GM12878 (cell line): ENCODE results near the gene AP4E1. TPM values are rescaled to one million over a fixed set of nuclear protein-coding genes. Genes with fewer than 3 reads are reported as not detected.

Experiments
- NRF1 ChIP-seq: conservative IDR thresholded peaks from 2 replicates; pipeline ENCODE4 v1.6.1; 2011; ENCODE audit warnings: mild to moderate bottlenecking, low read depth, low read length, improper control_type of control experiment
- polyA plus RNA-seq, 11 experiments: library from polyadenylated mRNA; depleted of rRNA in 4 of 11; unstranded in 6 of 11; stranded (reverse) in 5 of 11; fragments of >200 nt; fragmentation: Nextera tagmentation in 4 of 11; fragmentation: Illumina TruSeq in 1 of 11; extraction: Ambion mirVana in 4 of 11; extraction: Trizol in 1 of 11; gene quantifications; 1 replicate in 1 of 11; 2 replicates in 10 of 11; pipeline versions ENCODE4 v1.2.1 to v1.2.3, GENCODE V29; 2011 to 2016; ENCODE audit warnings: inconsistent platforms in 2 of 11, missing spikeins in 2 of 11, low read depth in 1 of 11
- total RNA-seq, 4 experiments: library from RNA; depleted of rRNA in 3 of 4; stranded (reverse); fragments of >200 nt in 3 of 4; fragmentation: Illumina TruSeq in 1 of 4; extraction: Trizol in 1 of 4; gene quantifications; 2 replicates each; pipeline versions ENCODE4 v1.2.1 to v1.2.3, GENCODE V29; 2013 to 2021
- TF ChIP-seq, protein P1 (sequence below): fragments of 150-350 bp; IDR thresholded peaks from 2 replicates; pipeline ENCODE4 v1.6.1; 2016; ENCODE audit warnings: low read depth, low read length
- TF ChIP-seq, protein P2 (sequence below): IDR thresholded peaks from 2 replicates; pipeline ENCODE4 v1.6.1; 2012; ENCODE audit warnings: low read length, inconsistent platforms
- TF ChIP-seq, protein P3 (sequence below): IDR thresholded peaks from 2 replicates; pipeline ENCODE4 v1.6.1; 2011; ENCODE audit warnings: borderline replicate concordance, low read depth, mild to moderate bottlenecking, moderate library complexity, mixed read lengths, low read length; ENCODE audit not compliant: insufficient read depth; ENCODE audit errors: extremely low read length
- TF ChIP-seq, protein P4 (sequence below): fragments of 450-650 bp; IDR thresholded peaks from 2 replicates; pipeline ENCODE4 v1.6.1; 2016; ENCODE audit warnings: mild to moderate bottlenecking

Gene AP4E1
- total and polyA plus RNA-seq, 10 of the 15 experiments (the other 5 are each of a cell fraction or from before 2014, with no cell fraction given): 1.2 to 11.4 (median 6.7) TPM

DNA sequence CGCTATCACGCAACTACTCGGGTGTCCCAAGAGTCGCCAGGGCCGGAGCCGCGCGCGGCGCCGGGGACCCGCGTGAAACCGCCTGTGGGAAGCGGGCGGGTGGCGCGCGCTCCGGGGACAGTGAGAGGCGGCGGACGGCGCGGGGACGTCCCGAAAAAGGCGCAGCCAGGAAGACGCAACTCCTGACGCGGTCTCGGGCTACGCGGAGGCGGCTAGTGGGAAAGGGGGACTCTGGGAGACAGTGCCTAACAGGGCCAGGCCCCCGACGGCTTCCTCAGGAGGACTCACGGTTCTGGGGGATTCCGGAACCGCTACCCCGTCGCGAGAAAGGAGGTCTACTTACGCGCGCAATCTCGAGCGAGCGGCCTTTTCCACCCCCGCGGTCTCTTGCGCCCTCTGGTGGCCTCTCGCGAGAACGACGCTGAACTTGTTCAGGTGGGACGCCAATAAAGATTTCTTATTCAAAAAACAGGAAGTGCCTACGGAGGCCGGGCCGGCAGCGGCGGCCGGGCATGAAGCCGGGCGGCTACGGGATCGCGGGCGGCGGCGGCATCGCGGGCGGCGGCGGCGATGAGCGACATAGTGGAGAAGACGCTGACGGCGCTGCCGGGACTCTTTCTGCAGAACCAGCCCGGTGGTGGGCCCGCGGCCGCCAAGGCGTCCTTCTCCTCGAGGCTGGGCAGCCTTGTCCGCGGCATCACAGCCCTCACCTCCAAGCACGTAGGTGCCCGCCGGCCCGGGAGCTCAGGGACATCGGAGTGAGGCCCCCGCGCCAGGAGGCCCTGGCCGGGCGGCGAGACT lies at the start of gene AP4E1 (continued):
- TF ChIP-seq, protein P1, sequence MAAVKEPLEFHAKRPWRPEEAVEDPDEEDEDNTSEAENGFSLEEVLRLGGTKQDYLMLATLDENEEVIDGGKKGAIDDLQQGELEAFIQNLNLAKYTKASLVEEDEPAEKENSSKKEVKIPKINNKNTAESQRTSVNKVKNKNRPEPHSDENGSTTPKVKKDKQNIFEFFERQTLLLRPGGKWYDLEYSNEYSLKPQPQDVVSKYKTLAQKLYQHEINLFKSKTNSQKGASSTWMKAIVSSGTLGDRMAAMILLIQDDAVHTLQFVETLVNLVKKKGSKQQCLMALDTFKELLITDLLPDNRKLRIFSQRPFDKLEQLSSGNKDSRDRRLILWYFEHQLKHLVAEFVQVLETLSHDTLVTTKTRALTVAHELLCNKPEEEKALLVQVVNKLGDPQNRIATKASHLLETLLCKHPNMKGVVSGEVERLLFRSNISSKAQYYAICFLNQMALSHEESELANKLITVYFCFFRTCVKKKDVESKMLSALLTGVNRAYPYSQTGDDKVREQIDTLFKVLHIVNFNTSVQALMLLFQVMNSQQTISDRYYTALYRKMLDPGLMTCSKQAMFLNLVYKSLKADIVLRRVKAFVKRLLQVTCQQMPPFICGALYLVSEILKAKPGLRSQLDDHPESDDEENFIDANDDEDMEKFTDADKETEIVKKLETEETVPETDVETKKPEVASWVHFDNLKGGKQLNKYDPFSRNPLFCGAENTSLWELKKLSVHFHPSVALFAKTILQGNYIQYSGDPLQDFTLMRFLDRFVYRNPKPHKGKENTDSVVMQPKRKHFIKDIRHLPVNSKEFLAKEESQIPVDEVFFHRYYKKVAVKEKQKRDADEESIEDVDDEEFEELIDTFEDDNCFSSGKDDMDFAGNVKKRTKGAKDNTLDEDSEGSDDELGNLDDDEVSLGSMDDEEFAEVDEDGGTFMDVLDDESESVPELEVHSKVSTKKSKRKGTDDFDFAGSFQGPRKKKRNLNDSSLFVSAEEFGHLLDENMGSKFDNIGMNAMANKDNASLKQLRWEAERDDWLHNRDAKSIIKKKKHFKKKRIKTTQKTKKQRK: no peak
- TF ChIP-seq, protein P2, sequence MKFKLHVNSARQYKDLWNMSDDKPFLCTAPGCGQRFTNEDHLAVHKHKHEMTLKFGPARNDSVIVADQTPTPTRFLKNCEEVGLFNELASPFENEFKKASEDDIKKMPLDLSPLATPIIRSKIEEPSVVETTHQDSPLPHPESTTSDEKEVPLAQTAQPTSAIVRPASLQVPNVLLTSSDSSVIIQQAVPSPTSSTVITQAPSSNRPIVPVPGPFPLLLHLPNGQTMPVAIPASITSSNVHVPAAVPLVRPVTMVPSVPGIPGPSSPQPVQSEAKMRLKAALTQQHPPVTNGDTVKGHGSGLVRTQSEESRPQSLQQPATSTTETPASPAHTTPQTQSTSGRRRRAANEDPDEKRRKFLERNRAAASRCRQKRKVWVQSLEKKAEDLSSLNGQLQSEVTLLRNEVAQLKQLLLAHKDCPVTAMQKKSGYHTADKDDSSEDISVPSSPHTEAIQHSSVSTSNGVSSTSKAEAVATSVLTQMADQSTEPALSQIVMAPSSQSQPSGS: no peak; the same call in 1 of the 2 replicates
- no peak for TF ChIP-seq NRF1
- TF ChIP-seq, protein P3, sequence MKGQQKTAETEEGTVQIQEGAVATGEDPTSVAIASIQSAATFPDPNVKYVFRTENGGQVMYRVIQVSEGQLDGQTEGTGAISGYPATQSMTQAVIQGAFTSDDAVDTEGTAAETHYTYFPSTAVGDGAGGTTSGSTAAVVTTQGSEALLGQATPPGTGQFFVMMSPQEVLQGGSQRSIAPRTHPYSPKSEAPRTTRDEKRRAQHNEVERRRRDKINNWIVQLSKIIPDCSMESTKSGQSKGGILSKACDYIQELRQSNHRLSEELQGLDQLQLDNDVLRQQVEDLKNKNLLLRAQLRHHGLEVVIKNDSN: no peak
- TF ChIP-seq, protein P4, sequence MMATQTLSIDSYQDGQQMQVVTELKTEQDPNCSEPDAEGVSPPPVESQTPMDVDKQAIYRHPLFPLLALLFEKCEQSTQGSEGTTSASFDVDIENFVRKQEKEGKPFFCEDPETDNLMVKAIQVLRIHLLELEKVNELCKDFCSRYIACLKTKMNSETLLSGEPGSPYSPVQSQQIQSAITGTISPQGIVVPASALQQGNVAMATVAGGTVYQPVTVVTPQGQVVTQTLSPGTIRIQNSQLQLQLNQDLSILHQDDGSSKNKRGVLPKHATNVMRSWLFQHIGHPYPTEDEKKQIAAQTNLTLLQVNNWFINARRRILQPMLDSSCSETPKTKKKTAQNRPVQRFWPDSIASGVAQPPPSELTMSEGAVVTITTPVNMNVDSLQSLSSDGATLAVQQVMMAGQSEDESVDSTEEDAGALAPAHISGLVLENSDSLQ: no peak
